T-cell (primary cell): Measurements from ENCODE around the gene SMYD4. TPM values are rescaled to one million over a fixed set of nuclear protein-coding genes. Genes with fewer than 3 reads are reported as not detected.

Source experiments
- ATAC-seq, 4 experiments: fragments of 200-7000 bp in 3 of 4; fragments of 150-1000 bp in 1 of 4; cut with Tn5 transposase; replicated peaks in 1 of 4; 1 replicate in 3 of 4; 2 replicates in 1 of 4; pipeline ENCODE4 v1.10.0; 2021; ENCODE audit warnings: moderate library complexity in 3 of 4, mild to moderate bottlenecking in 2 of 4, moderate number of reproducible peaks in 1 of 4
- CTCF ChIA-PET, 2 donors: fragments of 300-600 bp; sonication (Branson Sonifier 250); formaldehyde crosslinking; loops; one replicate each; lab custom pipeline; 2022; ENCODE audit warnings: antibody characterized with exemption in 2 of 2; lab: Charles Lee
- POLR2A ChIA-PET, 2 donors: fragments of 300-600 bp; sonication (Branson Sonifier 250); formaldehyde crosslinking; loops; one replicate each; lab custom pipeline; 2022; ENCODE audit warnings: antibody characterized with exemption in 2 of 2; lab: Charles Lee
- DNase-seq, 35 experiments: peaks; one replicate each; pipeline versions ENCODE4 v3.0.0 to v3.0.0-alpha.2; 2013 to 2023
- H3K27ac ChIP-seq: one replicate; pipeline ENCODE4 v1.5.1; 2013; ENCODE audit warnings: low read length
- H3K27me3 ChIP-seq, 2 experiments: replicated peaks in 1 of 2; 1 replicate in 1 of 2; 2 replicates in 1 of 2; pipeline versions ENCODE4 v1.6.1 to v1.7.0; 2013; ENCODE audit warnings: low read length in 1 of 2, mixed read lengths in 1 of 2; ENCODE audit not compliant: control insufficient read depth in 2 of 2, insufficient read depth in 2 of 2; ENCODE audit errors: extremely low read depth in 1 of 2
- H3K36me3 ChIP-seq, 2 donors: 1 replicate in 1 of 2; 2 replicates in 1 of 2; pipeline versions ENCODE4 v1.6.1 to v1.7.0; 2013; ENCODE audit warnings: low read length in 1 of 2; ENCODE audit not compliant: control insufficient read depth in 2 of 2, insufficient read depth in 1 of 2; ENCODE audit errors: extremely low read depth in 1 of 2
- H3K4me1 ChIP-seq, 2 experiments: 1 replicate in 1 of 2; 2 replicates in 1 of 2; pipeline versions ENCODE4 v1.6.1 to v1.7.0; 2013; ENCODE audit warnings: low read length in 2 of 2, mixed read lengths in 1 of 2; ENCODE audit not compliant: insufficient read depth in 2 of 2, control insufficient read depth in 1 of 2; ENCODE audit errors: extremely low read depth in 1 of 2
- H3K4me3 ChIP-seq, 2 donors: 1 replicate in 1 of 2; 2 replicates in 1 of 2; pipeline versions ENCODE4 v1.5.1 to v1.7.0; 2013; ENCODE audit warnings: mild to moderate bottlenecking in 2 of 2, low read length in 1 of 2, moderate library complexity in 1 of 2; ENCODE audit not compliant: control insufficient read depth in 1 of 2; ENCODE audit errors: extremely low read depth in 1 of 2
- H3K9me3 ChIP-seq: 2 replicates; pipeline ENCODE4 v1.7.0; 2013
- H3K27ac Mint-ChIP-seq, 2 donors: one replicate each; pipeline ENCODE4 v1.8.0; 2020 to 2021; ENCODE audit warnings: mild to moderate bottlenecking in 2 of 2, mixed read lengths in 2 of 2
- H3K27me3 Mint-ChIP-seq, 2 donors: one replicate each; pipeline ENCODE4 v1.8.0; 2021 to 2022; ENCODE audit warnings: mixed read lengths in 2 of 2
- H3K36me3 Mint-ChIP-seq: one replicate; pipeline ENCODE4 v1.8.0; 2021; ENCODE audit warnings: mixed read lengths
- H3K4me1 Mint-ChIP-seq, 3 donors: one replicate each; pipeline ENCODE4 v1.8.0; 2020 to 2022; ENCODE audit warnings: mixed read lengths in 3 of 3, mild to moderate bottlenecking in 1 of 3
- H3K4me3 Mint-ChIP-seq, 3 donors: one replicate each; pipeline ENCODE4 v1.8.0; 2020 to 2022; ENCODE audit warnings: mild to moderate bottlenecking in 3 of 3, mixed read lengths in 3 of 3, moderate library complexity in 3 of 3
- H3K9me3 Mint-ChIP-seq, 3 donors: one replicate each; pipeline ENCODE4 v1.8.0; 2020 to 2022; ENCODE audit warnings: mixed read lengths in 3 of 3
- WGBS: methylation state at CpG from one replicate; pipeline ENCODE4 v1.1.5; 2013; ENCODE audit warnings: missing lambda C conversion rate; ENCODE audit not compliant: insufficient coverage; 5-methylcytosine and 5-hydroxymethylcytosine counted together
- total RNA-seq, 35 experiments: library from RNA in 6 of 35; stranded (reverse) in 6 of 35; fragments of 120-200 nt in 1 of 35; gene quantifications; one replicate each; pipeline versions ENCODE4 v1.2.1 to v1.2.4 and lab custom pipeline; 2013 to 2026

Gene SMYD4
- total RNA-seq, 5 donors from 2014 or later (not counting 1 experiment from before 2014, with no cell fraction given): 24.4 to 42.7 (median 38.5) TPM

GRCh38 chr17:1762233-1762900, 67.3 kb downstream of the SMYD4 start:
- Mint-ChIP-seq H3K9me3 (no peaks in the 10 kb centered on the region), H3K27ac (peak overlapping the region; percentile 97 to 98), H3K27me3 (no peaks in the 10 kb centered on the region), H3K4me3 (peak overlapping the region in 1 of 3 donors; percentile 74), H3K36me3 (no peaks in the 10 kb centered on the region), H3K4me1 (peaks cover 42 to 46% (median 44%) of the 10 kb centered on the region in 3 donors)
- Histone ChIP-seq H3K27me3 (no peaks in the 10 kb centered on the region), H3K4me1 (peaks cover 23 to 49% of the 10 kb centered on the region in 2 experiments), H3K36me3 (no peaks in the 10 kb centered on the region), H3K9me3 (no peaks in the 10 kb centered on the region), H3K4me3 (no peak overlapping the region), H3K27ac (peak overlapping the region; percentile 78)
- no peak for ATAC-seq
- WGBS: 87% methylated on average over 16 of the region's 21 CpGs
- DNase-seq: no peak
- ChIA-PET CTCF (interaction anchor here in 1 of 2 donors (0.5 kb wide), 1 partner anchor 9 kb away, joined by 5 read pairs; no protein-coding TSS in a partner anchor), POLR2A (no interaction called here)

- H3K9me3 ChIP-seq: no peaks in the 10 kb centered on the region
- Mint-ChIP-seq H3K27me3 (no peaks in the 10 kb centered on the region), H3K4me1 (peaks cover 36 to 41% (median 38%) of the 10 kb centered on the region in 3 donors), H3K27ac (peak overlapping the region in 1 of 2 donors; percentile 48), H3K9me3 (no peaks in the 10 kb centered on the region), H3K4me3 (no peak overlapping the region), H3K36me3 (no peaks in the 10 kb centered on the region)
- H3K27ac ChIP-seq: no peak overlapping the region
- H3K27me3 ChIP-seq: no peaks in the 10 kb centered on the region
- H3K4me3 ChIP-seq: no peak overlapping the region
- CTCF ChIA-PET: no interaction called here
- ATAC-seq (no peak), DNase-seq (no peak)
- peaks cover 22 to 33% of the 10 kb centered on the region in 2 experiments for H3K4me1 ChIP-seq
- no peaks in the 10 kb centered on the region for H3K36me3 ChIP-seq
- POLR2A ChIA-PET: no interaction called here
- WGBS: no CpG with 5 or more reads among the region's 5 CpGs
These were observed 70.2 kb downstream of the SMYD4 start for GRCh38 chr17:1759529-1759928.

GRCh38 chr17:1758807-1759206, 70.9 kb downstream of the SMYD4 start:
- 68% methylated on average over 9 of the region's 15 CpGs for WGBS
- POLR2A ChIA-PET: no interaction called here
- Histone ChIP-seq H3K4me3 (no peak overlapping the region), H3K27ac (no peak overlapping the region), H3K27me3 (peaks cover 0 to 2% of the 10 kb centered on the region in 2 experiments), H3K36me3 (no peaks in the 10 kb centered on the region), H3K4me1 (peaks cover 17 to 26% of the 10 kb centered on the region in 2 experiments), H3K9me3 (no peaks in the 10 kb centered on the region)
- ATAC-seq (no peak), DNase-seq (no peak)
- CTCF ChIA-PET: no interaction called here
- no peaks in the 10 kb centered on the region for H3K36me3 Mint-ChIP-seq
- no peak overlapping the region for H3K4me3 Mint-ChIP-seq
- H3K9me3 Mint-ChIP-seq: no peaks in the 10 kb centered on the region
- H3K27me3 Mint-ChIP-seq: no peaks in the 10 kb centered on the region
- H3K27ac Mint-ChIP-seq: peak overlapping the region in 1 of 2 donors; percentile 72
- H3K4me1 Mint-ChIP-seq: peaks cover 28 to 33% (median 31%) of the 10 kb centered on the region in 3 donors

GRCh38 chr17:1755827-1756262, 73.9 kb downstream of the SMYD4 start:
- DNase-seq (no peak), ATAC-seq (no peak)
- H3K4me1 Mint-ChIP-seq: peaks cover 7 to 10% (median 7%) of the 10 kb centered on the region in 3 donors
- H3K9me3 Mint-ChIP-seq: no peaks in the 10 kb centered on the region
- H3K27me3 Mint-ChIP-seq: no peaks in the 10 kb centered on the region
- H3K27ac Mint-ChIP-seq: peak overlapping the region in 1 of 2 donors; percentile 34
- 88% methylated on average over 17 of the region's 17 CpGs for WGBS
- H3K4me3 ChIP-seq: no peak overlapping the region
- no peak overlapping the region for H3K4me3 Mint-ChIP-seq
- no peaks in the 10 kb centered on the region for H3K36me3 ChIP-seq
- CTCF ChIA-PET: interaction anchor here in 1 of 2 donors (0.5 kb wide), 1 partner anchor 90 kb away, joined by 3 read pairs; no protein-coding TSS in a partner anchor
- H3K27ac ChIP-seq: no peak overlapping the region
- H3K9me3 ChIP-seq: no peaks in the 10 kb centered on the region
- H3K4me1 ChIP-seq: peaks cover 0 to 8% of the 10 kb centered on the region in 2 experiments
- POLR2A ChIA-PET: no interaction called here
- no peaks in the 10 kb centered on the region for H3K36me3 Mint-ChIP-seq
- peaks cover 0 to 4% of the 10 kb centered on the region in 2 experiments for H3K27me3 ChIP-seq

- no peak overlapping the region for H3K4me3 ChIP-seq
- Mint-ChIP-seq H3K4me1 (peaks cover 6 to 7% (median 7%) of the 10 kb centered on the region in 3 donors), H3K36me3 (no peaks in the 10 kb centered on the region), H3K27ac (no peak overlapping the region), H3K9me3 (no peaks in the 10 kb centered on the region), H3K27me3 (no peaks in the 10 kb centered on the region), H3K4me3 (no peak overlapping the region)
- ChIA-PET CTCF (interaction anchor here in 1 of 2 donors (0.5 kb wide), 1 partner anchor 91 kb away, joined by 3 read pairs; no protein-coding TSS in a partner anchor), POLR2A (interaction anchor here in 1 of 2 donors (1.0 kb wide), 1 partner anchor 9 kb away, joined by 3 read pairs; no protein-coding TSS in a partner anchor)
- H3K4me1 ChIP-seq: peaks cover 0 to 8% of the 10 kb centered on the region in 2 experiments
- H3K27me3 ChIP-seq: peaks cover 0 to 8% of the 10 kb centered on the region in 2 experiments
- no peaks in the 10 kb centered on the region for H3K9me3 ChIP-seq
- no peak for ATAC-seq
- 87% methylated on average over 11 of the region's 20 CpGs for WGBS
- no peaks in the 10 kb centered on the region for H3K36me3 ChIP-seq
- H3K27ac ChIP-seq: no peak overlapping the region
- DNase-seq: no peak
These were observed 74.4 kb downstream of the SMYD4 start for GRCh38 chr17:1755252-1755826.

GRCh38 chr17:1754430-1755112, 75.1 kb downstream of the SMYD4 start:
- Histone ChIP-seq H3K27ac (no peak overlapping the region), H3K9me3 (no peaks in the 10 kb centered on the region), H3K4me1 (peaks cover 0 to 8% of the 10 kb centered on the region in 2 experiments), H3K27me3 (peaks cover 0 to 10% of the 10 kb centered on the region in 2 experiments), H3K36me3 (no peaks in the 10 kb centered on the region), H3K4me3 (no peak overlapping the region)
- DNase-seq: no peak
- H3K4me3 Mint-ChIP-seq: no peak overlapping the region
- CTCF ChIA-PET: no interaction called here
- H3K27me3 Mint-ChIP-seq: no peaks in the 10 kb centered on the region
- no peak overlapping the region for H3K27ac Mint-ChIP-seq
- no peaks in the 10 kb centered on the region for H3K9me3 Mint-ChIP-seq
- 94% methylated on average over 8 of the region's 25 CpGs for WGBS
- POLR2A ChIA-PET: interaction anchor here in 1 of 2 donors (1.0 kb wide), 1 partner anchor 9 kb away, joined by 3 read pairs; no protein-coding TSS in a partner anchor
- H3K4me1 Mint-ChIP-seq: peaks cover 5 to 7% (median 7%) of the 10 kb centered on the region in 3 donors
- ATAC-seq: no peak
- no peaks in the 10 kb centered on the region for H3K36me3 Mint-ChIP-seq
